ENCODE data around the gene GRM8.

GRCh38 chr7:126658684-126659083 lies 594.1 kb downstream of the GRM8 start:
- TF ChIP-seq CTCF (IDR thresholded peaks at IDR 0.05) = no peak
- no peak for TF ChIP-seq POLR2A (IDR thresholded peaks at IDR 0.05)
